Left forelimb (tissue), 1 donor: Measurements from ENCODE around the gene FAM117B.
"Not testable (repeated sequence)": the region's sequence is repeated elsewhere in the genome, so short reads cannot be mapped to it uniquely, and the experiment has no call there.

Experiments used
- DNase-seq: peaks from one replicate; pipeline ENCODE4 v3.0.0-alpha.2; 2018; ENCODE audit warnings: low spot score

The FAM117B gene

GRCh38 chr2:202638721-202639120 is 4.0 kb downstream of the FAM117B start:
- DNase-seq = no peak

GRCh38 chr2:202639231-202639630 is 4.5 kb downstream of the FAM117B start:
- no peak for DNase-seq

- no peak for DNase-seq
These were observed 7.8 kb downstream of the FAM117B start for GRCh38 chr2:202642567-202642966.

GRCh38 chr2:202643012-202643858 is 8.5 kb downstream of the FAM117B start:
- DNase-seq = no peak

- DNase-seq = no peak
These were observed 17.4 kb downstream of the FAM117B start for GRCh38 chr2:202652119-202652518.

- DNase-seq = no peak
These were observed 19.1 kb downstream of the FAM117B start for GRCh38 chr2:202653890-202654289.

GRCh38 chr2:202657876-202658275 is 23.1 kb downstream of the FAM117B start:
- DNase-seq = no peak

GRCh38 chr2:202660796-202661195 is 26.0 kb downstream of the FAM117B start:
- DNase-seq = no peak

GRCh38 chr2:202669841-202670240 is 35.1 kb downstream of the FAM117B start:
- DNase-seq = no peak

- DNase-seq = no peak
These were observed 36.7 kb downstream of the FAM117B start for GRCh38 chr2:202671317-202672035.

GRCh38 chr2:202675097-202675496 is 40.3 kb downstream of the FAM117B start:
- not testable (repeated sequence) for DNase-seq

- no peak for DNase-seq
These were observed 45.2 kb downstream of the FAM117B start for GRCh38 chr2:202679980-202680379.

- DNase-seq = no peak
These were observed 45.7 kb downstream of the FAM117B start for GRCh38 chr2:202680512-202680911.

GRCh38 chr2:202681688-202682205 is 47.0 kb downstream of the FAM117B start:
- DNase-seq = no peak

GRCh38 chr2:202682274-202682673 is 47.5 kb downstream of the FAM117B start:
- no peak for DNase-seq

- no peak for DNase-seq
These were observed 52.5 kb downstream of the FAM117B start for GRCh38 chr2:202687276-202687675.

- no peak for DNase-seq
These were observed 54.7 kb downstream of the FAM117B start for GRCh38 chr2:202689459-202689858.

- DNase-seq = no peak
These were observed 55.1 kb downstream of the FAM117B start for GRCh38 chr2:202689898-202690297.

- no peak for DNase-seq
These were observed 55.6 kb downstream of the FAM117B start for GRCh38 chr2:202690321-202690900.

GRCh38 chr2:202693503-202693902 is 58.7 kb downstream of the FAM117B start:
- DNase-seq = no peak

- no peak for DNase-seq
These were observed 60.4 kb downstream of the FAM117B start for GRCh38 chr2:202695166-202695565.

- no peak for DNase-seq
These were observed 65.5 kb downstream of the FAM117B start for GRCh38 chr2:202700075-202700901.
